OCI-LY7 (cell line): ENCODE data around the gene CEP20.

ENCODE experiments used
- CTCF ChIP-seq: fragments of 200-600 bp; sonication (generic); conservative IDR thresholded peaks from 2 replicates; pipeline ENCODE4 v1.5.1; 2014; ENCODE audit warnings: mild to moderate bottlenecking, antibody characterized with exemption, low read length, moderate library complexity, mixed read lengths
- EZH2phosphoT487 ChIP-seq: fragments of 200-600 bp; sonication (generic); IDR thresholded peaks from 2 replicates; pipeline ENCODE4 v1.6.1; 2018; ENCODE audit warnings: low read depth, borderline replicate concordance, mild to moderate bottlenecking, mixed run types, antibody characterized with exemption, low read length, moderate library complexity, mixed read lengths

GRCh38 chr16:15817446-15817845 is 71.0 kb downstream of the CEP20 start:
- TF ChIP-seq CTCF (no peak), EZH2phosphoT487 (no peak)
